Measurements from ENCODE around the gene NAA11.

Gene NAA11

GRCh38 chr4:79306795-79307194 is 19.1 kb downstream of the NAA11 start:
- POLR2A ChIA-PET, result no interaction called here
- CTCF ChIA-PET, result interaction anchor here (1.0 kb wide), 1 partner anchor 23 kb away, joined by 3 read pairs; no protein-coding TSS in a partner anchor
- no peak for DNase-seq (ENCODE audit: extremely low spot score)
- TF ChIP-seq, protein P1, sequence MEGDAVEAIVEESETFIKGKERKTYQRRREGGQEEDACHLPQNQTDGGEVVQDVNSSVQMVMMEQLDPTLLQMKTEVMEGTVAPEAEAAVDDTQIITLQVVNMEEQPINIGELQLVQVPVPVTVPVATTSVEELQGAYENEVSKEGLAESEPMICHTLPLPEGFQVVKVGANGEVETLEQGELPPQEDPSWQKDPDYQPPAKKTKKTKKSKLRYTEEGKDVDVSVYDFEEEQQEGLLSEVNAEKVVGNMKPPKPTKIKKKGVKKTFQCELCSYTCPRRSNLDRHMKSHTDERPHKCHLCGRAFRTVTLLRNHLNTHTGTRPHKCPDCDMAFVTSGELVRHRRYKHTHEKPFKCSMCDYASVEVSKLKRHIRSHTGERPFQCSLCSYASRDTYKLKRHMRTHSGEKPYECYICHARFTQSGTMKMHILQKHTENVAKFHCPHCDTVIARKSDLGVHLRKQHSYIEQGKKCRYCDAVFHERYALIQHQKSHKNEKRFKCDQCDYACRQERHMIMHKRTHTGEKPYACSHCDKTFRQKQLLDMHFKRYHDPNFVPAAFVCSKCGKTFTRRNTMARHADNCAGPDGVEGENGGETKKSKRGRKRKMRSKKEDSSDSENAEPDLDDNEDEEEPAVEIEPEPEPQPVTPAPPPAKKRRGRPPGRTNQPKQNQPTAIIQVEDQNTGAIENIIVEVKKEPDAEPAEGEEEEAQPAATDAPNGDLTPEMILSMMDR (IDR thresholded peaks at IDR 0.05; ENCODE audit: control extremely low read depth, extremely low read depth, low read depth, missing control alignments), result no peak

GRCh38 chr4:79300280-79300679 is 25.6 kb downstream of the NAA11 start:
- CTCF ChIA-PET, result no interaction called here

DNA sequence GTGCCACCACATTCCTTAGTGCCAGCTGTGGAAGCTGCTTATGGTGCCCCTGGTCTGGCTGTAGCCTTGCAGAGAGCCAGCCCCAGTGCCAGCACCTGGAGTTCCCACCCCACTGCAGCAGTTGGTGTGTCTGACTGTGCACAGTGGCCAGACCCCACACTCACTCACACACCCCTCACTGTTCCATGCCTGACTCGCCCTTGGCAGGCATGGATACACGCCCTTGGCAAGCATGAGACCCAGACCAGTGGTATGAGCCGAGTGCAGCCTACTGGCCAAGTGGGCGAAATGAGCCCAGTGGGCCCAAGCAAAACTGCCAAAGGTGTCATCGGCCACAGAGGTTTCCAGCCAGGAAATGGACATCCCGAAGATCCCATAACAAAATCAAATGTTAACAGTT is 27.4 kb downstream of the NAA11 start:
- no peak for DNase-seq (ENCODE audit: extremely low spot score)
- TF ChIP-seq, protein P1 (IDR thresholded peaks at IDR 0.05; ENCODE audit: control extremely low read depth, extremely low read depth, low read depth, missing control alignments), result no peak
- ChIA-PET POLR2A (no interaction called here), CTCF (interaction anchor here (0.9 to 1.4 kb wide), 2 partner anchors 9 to 256 kb away, joined by 4 to 5 read pairs; no protein-coding TSS in a partner anchor)

More at GRCh38 chr4:79300280-79300679, 25.6 kb downstream of the NAA11 start:
- DNase-seq (ENCODE audit: extremely low spot score), result no peak
- TF ChIP-seq, protein P1 (IDR thresholded peaks at IDR 0.05; ENCODE audit: control extremely low read depth, extremely low read depth, low read depth, missing control alignments), result no peak
- POLR2A ChIA-PET, result no interaction called here

DNA sequence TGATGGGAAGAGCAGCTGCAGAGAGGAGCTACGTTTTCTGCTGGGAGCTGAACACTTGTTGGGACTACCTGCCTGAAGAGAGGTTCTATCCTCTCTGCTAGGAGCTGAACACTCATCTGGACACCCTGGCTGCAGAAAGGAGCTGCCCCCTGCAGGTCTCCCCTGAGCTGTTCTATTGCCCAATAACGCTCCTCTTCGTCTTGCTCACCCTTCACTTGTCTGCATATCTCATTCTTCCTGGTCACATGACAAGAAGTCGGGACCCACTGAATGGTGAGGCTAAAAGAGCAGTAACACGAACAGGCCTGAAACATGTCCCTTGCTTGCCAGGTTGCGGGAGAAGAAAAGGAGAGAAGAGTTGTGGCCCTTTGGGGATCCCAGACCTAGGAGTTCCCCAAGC is 27.8 kb downstream of the NAA11 start:
- TF ChIP-seq, protein P1 (IDR thresholded peaks at IDR 0.05; ENCODE audit: control extremely low read depth, extremely low read depth, low read depth, missing control alignments), result no peak
- DNase-seq (ENCODE audit: extremely low spot score), result no peak
- ChIA-PET POLR2A (no interaction called here), CTCF (interaction anchor here (0.9 to 1.4 kb wide), 2 partner anchors 9 to 256 kb away, joined by 4 to 5 read pairs; no protein-coding TSS in a partner anchor)

DNA sequence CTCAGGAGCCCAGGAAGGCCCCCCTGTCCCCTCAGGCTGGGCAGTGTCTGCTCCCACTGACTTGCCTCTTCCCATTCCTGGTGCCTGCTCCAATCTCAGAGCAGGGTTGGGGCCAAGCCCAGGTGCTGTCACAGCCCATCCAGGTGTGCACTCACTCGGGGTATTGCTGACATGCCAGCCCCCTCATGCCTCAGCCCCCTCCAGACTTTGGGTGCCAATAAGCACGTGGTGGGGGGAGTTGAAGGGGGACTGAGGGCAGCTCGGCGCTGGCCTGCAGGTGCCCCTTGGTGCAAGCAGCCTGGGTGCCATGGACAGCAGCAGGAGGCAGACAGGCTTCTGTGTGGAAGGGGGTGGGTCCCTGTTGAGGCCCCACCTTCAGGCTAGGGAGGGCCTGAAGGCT is 28.4 kb downstream of the NAA11 start:
- CTCF ChIA-PET, result interaction anchor here (0.9 to 1.4 kb wide), 2 partner anchors 8 to 255 kb away, joined by 4 to 5 read pairs; no protein-coding TSS in a partner anchor

GRCh38 chr4:79296768-79297428 is 29.0 kb downstream of the NAA11 start:
- POLR2A ChIA-PET, result no interaction called here
- CTCF ChIA-PET, result interaction anchor here (1.4 kb wide), 1 partner anchor 8 kb away, joined by 5 read pairs; no protein-coding TSS in a partner anchor
- DNase-seq (ENCODE audit: extremely low spot score), result no peak
- TF ChIP-seq, protein P1 (IDR thresholded peaks at IDR 0.05; ENCODE audit: control extremely low read depth, extremely low read depth, low read depth, missing control alignments), result no peak

More for the DNA sequence above, 28.4 kb downstream of the NAA11 start:
- POLR2A ChIA-PET, result no interaction called here
- TF ChIP-seq, protein P1 (IDR thresholded peaks at IDR 0.05; ENCODE audit: control extremely low read depth, extremely low read depth, low read depth, missing control alignments), result no peak
- DNase-seq (ENCODE audit: extremely low spot score), result no peak
